ENCODE measurements around the gene ATRN.

Gene ATRN

DNA sequence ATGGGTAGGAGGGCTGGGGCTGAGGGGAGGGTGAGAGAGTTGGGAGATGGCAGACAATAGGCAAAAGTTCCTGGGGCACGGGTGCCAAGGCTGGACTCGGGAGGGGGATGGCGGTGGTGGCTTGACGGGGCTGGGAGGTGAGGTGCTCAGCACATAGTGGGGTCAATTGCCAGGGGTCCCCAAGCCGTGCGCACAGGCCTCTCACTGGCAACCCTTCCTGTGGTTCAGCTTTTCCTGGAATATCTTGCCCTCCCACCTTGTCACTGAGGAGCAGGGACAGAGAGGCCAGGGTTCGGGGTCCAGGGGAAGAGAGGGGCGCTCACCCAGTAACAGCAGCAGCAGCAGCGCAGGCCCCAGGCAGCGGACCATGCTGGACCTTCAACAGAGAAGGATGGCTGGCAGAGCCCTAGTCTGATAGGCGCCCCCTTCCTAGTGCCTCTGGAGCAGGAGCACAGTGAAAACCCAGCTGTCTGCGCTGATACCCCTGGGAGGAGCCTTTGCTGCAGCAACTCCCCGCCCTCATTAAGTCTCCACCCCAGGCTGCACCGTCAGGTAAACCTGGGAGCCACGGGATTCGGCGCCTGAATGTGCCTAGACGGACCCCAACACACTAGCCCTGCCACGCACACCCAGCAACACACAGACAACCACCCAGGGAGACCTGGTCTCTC is 192.3 kb downstream of the ATRN start, which contains the start of gene GFRA4:
TSS of gene GFRA4 (minus strand) at position 369 of the 671 bp plus-strand sequence. CDS start at position 369, 0 bp downstream.
- no peaks in the 10 kb centered on the region for H3K9me3 ChIP-seq (ENCODE audit: insufficient read depth, low read length, severe bottlenecking)
- no peaks in the 10 kb centered on the region for H3K36me3 ChIP-seq (ENCODE audit: insufficient read depth, low read length)
- H3K27me3 ChIP-seq (ENCODE audit: insufficient read depth, low read length, poor library complexity), result peaks cover 1% of the 10 kb centered on the region
- no peak for TF ChIP-seq EZH2 (IDR thresholded peaks at IDR 0.05; ENCODE audit: borderline replicate concordance, low read depth, low read length, severe bottlenecking)
- TF ChIP-seq, protein P1, sequence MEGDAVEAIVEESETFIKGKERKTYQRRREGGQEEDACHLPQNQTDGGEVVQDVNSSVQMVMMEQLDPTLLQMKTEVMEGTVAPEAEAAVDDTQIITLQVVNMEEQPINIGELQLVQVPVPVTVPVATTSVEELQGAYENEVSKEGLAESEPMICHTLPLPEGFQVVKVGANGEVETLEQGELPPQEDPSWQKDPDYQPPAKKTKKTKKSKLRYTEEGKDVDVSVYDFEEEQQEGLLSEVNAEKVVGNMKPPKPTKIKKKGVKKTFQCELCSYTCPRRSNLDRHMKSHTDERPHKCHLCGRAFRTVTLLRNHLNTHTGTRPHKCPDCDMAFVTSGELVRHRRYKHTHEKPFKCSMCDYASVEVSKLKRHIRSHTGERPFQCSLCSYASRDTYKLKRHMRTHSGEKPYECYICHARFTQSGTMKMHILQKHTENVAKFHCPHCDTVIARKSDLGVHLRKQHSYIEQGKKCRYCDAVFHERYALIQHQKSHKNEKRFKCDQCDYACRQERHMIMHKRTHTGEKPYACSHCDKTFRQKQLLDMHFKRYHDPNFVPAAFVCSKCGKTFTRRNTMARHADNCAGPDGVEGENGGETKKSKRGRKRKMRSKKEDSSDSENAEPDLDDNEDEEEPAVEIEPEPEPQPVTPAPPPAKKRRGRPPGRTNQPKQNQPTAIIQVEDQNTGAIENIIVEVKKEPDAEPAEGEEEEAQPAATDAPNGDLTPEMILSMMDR (IDR thresholded peaks at IDR 0.05; ENCODE audit: borderline replicate concordance, extremely low read depth, low read length, poor library complexity, severe bottlenecking), result no peak
- no peaks in the 10 kb centered on the region for H3K79me2 ChIP-seq (ENCODE audit: insufficient read depth, low read length)
- H2AFZ ChIP-seq (ENCODE audit: low read depth, low read length), result no peak within 1 kb of the TSS
- H3K4me2 ChIP-seq (ENCODE audit: insufficient read depth, low read length), result no peak within 1 kb of the TSS
- H4K20me1 ChIP-seq (ENCODE audit: insufficient read depth, low read length), result no peaks in the 10 kb centered on the region
- no peak within 1 kb of the TSS for H3K4me3 ChIP-seq (ENCODE audit: low read depth in 1 of 2, low read length in 2 of 2)
- ATAC-seq (ENCODE audit: insufficient read depth, low read depth) (no peak), DNase-seq (no peak)
- no peak within 1 kb of the TSS for H3K27ac ChIP-seq (ENCODE audit: low read length)
- H3K9ac ChIP-seq (ENCODE audit: low read depth, low read length), result no peak within 1 kb of the TSS
- H3K4me1 ChIP-seq (ENCODE audit: insufficient read depth, low read length), result no peaks in the 10 kb centered on the region

DNA sequence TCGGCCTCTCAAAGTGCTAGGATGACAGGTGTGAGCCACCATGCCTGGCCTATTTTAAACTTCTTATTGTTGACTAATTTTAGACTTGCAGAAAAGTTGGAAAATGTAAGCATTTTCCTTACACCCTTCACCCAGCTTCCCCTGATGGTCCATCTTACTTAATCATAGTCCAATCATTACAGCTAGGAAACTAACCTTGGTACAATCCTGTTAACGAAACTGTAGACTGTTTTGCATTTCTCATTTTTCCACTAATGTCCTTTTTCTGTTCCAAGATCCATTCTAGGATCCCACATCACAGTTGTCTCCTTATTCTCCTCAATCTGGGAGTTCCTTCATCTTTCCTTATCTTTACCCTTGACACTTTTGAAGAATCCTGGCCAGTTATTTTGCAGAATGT is 193.0 kb downstream of the ATRN start:
- Histone ChIP-seq H3K27me3 (ENCODE audit: insufficient read depth, low read length, poor library complexity) (no peaks in the 10 kb centered on the region), H3K4me2 (ENCODE audit: insufficient read depth, low read length) (no peak overlapping the region), H3K27ac (ENCODE audit: low read length) (no peak overlapping the region), H3K9ac (ENCODE audit: low read depth, low read length) (no peak overlapping the region), H2AFZ (ENCODE audit: low read depth, low read length) (no peak overlapping the region), H4K20me1 (ENCODE audit: insufficient read depth, low read length) (no peaks in the 10 kb centered on the region), H3K9me3 (ENCODE audit: insufficient read depth, low read length, severe bottlenecking) (no peaks in the 10 kb centered on the region), H3K36me3 (ENCODE audit: insufficient read depth, low read length) (no peaks in the 10 kb centered on the region), H3K4me3 (ENCODE audit: low read depth in 1 of 2, low read length in 2 of 2) (no peak overlapping the region), H3K79me2 (ENCODE audit: insufficient read depth, low read length) (no peaks in the 10 kb centered on the region), H3K4me1 (ENCODE audit: insufficient read depth, low read length) (no peaks in the 10 kb centered on the region)
- DNase-seq (no peak), ATAC-seq (ENCODE audit: insufficient read depth, low read depth) (no peak)
- TF ChIP-seq EZH2 (IDR thresholded peaks at IDR 0.05; ENCODE audit: borderline replicate concordance, low read depth, low read length, severe bottlenecking), result no peak
- TF ChIP-seq, protein P1 (IDR thresholded peaks at IDR 0.05; ENCODE audit: borderline replicate concordance, extremely low read depth, low read length, poor library complexity, severe bottlenecking), result no peak

DNA sequence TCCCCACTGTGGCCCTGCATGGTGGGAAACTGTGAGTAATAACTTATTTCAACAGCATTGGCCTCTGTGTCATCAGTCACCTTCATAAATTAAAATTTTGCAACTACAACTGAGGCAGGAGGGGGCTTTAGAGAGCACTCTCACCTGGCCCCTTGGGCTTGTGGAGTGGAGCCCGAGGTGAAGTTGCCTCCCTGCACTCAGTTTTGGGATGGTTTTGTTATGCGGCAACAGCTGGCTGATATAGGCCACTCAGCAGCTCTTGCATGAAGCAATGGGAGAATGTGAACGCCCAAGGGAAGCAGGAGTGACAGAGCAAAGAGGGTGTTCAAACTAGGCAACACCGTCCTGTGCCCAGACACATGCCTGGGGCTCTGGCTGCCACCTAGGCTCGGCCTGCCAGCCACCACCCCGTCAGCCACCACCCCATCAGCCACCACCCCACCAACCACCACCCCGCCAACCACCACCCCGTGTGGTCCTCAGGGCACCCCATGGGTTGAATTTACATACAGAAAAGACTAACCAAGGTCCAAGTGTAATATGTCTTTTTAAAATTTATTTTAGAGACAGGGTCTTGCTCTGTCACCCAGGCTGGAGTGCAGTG is 196.7 kb downstream of the ATRN start:
- Histone ChIP-seq H3K4me3 (ENCODE audit: low read depth in 1 of 2, low read length in 2 of 2) (no peak overlapping the region), H3K4me2 (ENCODE audit: insufficient read depth, low read length) (no peak overlapping the region), H3K27me3 (ENCODE audit: insufficient read depth, low read length, poor library complexity) (peaks cover 4% of the 10 kb centered on the region), H3K9ac (ENCODE audit: low read depth, low read length) (no peak overlapping the region), H3K9me3 (ENCODE audit: insufficient read depth, low read length, severe bottlenecking) (no peaks in the 10 kb centered on the region), H2AFZ (ENCODE audit: low read depth, low read length) (no peak overlapping the region), H3K4me1 (ENCODE audit: insufficient read depth, low read length) (no peaks in the 10 kb centered on the region), H3K36me3 (ENCODE audit: insufficient read depth, low read length) (no peaks in the 10 kb centered on the region), H4K20me1 (ENCODE audit: insufficient read depth, low read length) (peaks cover 18% of the 10 kb centered on the region), H3K27ac (ENCODE audit: low read length) (no peak overlapping the region), H3K79me2 (ENCODE audit: insufficient read depth, low read length) (no peaks in the 10 kb centered on the region)
- no peak for DNase-seq
- TF ChIP-seq, protein P1 (IDR thresholded peaks at IDR 0.05; ENCODE audit: borderline replicate concordance, extremely low read depth, low read length, poor library complexity, severe bottlenecking), result no peak
- no peak for TF ChIP-seq EZH2 (IDR thresholded peaks at IDR 0.05; ENCODE audit: borderline replicate concordance, low read depth, low read length, severe bottlenecking)
- no peak for ATAC-seq (ENCODE audit: insufficient read depth, low read depth)
